Coronary artery (tissue), 2 donors: ENCODE data around the gene CCDC144A.
"Not testable (repeated sequence)": the region's sequence is repeated elsewhere in the genome, so short reads cannot be mapped to it uniquely, and the experiment has no call there.

Experiments used
- DNase-seq: peaks from one replicate; pipeline ENCODE4 v3.0.0-alpha.2; 2017; ENCODE audit warnings: low spot score
- H3K27ac ChIP-seq, 2 donors: fragments of 200-600 bp; sonication (generic); one replicate each; pipeline ENCODE4 v1.5.1; 2016 to 2019
- H3K4me3 ChIP-seq: fragments of 200-600 bp; sonication (generic); 2 replicates; pipeline ENCODE4 v1.5.1; 2016; ENCODE audit warnings: mild to moderate bottlenecking, moderate library complexity
- CTCF ChIP-seq: fragments of 200-600 bp; sonication (generic); IDR thresholded peaks from one replicate; pipeline ENCODE4 v1.5.1; 2019; ENCODE audit warnings: antibody characterized with exemption

CCDC144A gene

GRCh38 chr17:16814439-16814838 lies 124.4 kb downstream of the CCDC144A start:
- Histone ChIP-seq H3K27ac (no peak overlapping the region), H3K4me3 (no peak overlapping the region)
- DNase-seq = no peak
- no peak for TF ChIP-seq CTCF

- no peak for DNase-seq
- no peak for TF ChIP-seq CTCF
- Histone ChIP-seq H3K27ac (no peak overlapping the region), H3K4me3 (no peak overlapping the region)
These were observed 127.2 kb downstream of the CCDC144A start for GRCh38 chr17:16817201-16817600.

- not testable (repeated sequence) for DNase-seq
These were observed 127.9 kb downstream of the CCDC144A start for GRCh38 chr17:16817940-16818339.

GRCh38 chr17:16818340-16818739 lies 128.3 kb downstream of the CCDC144A start:
- DNase-seq = no peak
- Histone ChIP-seq H3K4me3 (no peak overlapping the region), H3K27ac (no peak overlapping the region)
- no peak for TF ChIP-seq CTCF

More at GRCh38 chr17:16817940-16818339, 127.9 kb downstream of the CCDC144A start:
- H3K4me3 ChIP-seq, H3K27ac ChIP-seq: not testable (repeated sequence)

GRCh38 chr17:16818821-16819683 lies 129.0 kb downstream of the CCDC144A start:
- no peak for TF ChIP-seq CTCF
- Histone ChIP-seq H3K4me3 (no peak overlapping the region), H3K27ac (no peak overlapping the region)
- DNase-seq = no peak

DNA sequence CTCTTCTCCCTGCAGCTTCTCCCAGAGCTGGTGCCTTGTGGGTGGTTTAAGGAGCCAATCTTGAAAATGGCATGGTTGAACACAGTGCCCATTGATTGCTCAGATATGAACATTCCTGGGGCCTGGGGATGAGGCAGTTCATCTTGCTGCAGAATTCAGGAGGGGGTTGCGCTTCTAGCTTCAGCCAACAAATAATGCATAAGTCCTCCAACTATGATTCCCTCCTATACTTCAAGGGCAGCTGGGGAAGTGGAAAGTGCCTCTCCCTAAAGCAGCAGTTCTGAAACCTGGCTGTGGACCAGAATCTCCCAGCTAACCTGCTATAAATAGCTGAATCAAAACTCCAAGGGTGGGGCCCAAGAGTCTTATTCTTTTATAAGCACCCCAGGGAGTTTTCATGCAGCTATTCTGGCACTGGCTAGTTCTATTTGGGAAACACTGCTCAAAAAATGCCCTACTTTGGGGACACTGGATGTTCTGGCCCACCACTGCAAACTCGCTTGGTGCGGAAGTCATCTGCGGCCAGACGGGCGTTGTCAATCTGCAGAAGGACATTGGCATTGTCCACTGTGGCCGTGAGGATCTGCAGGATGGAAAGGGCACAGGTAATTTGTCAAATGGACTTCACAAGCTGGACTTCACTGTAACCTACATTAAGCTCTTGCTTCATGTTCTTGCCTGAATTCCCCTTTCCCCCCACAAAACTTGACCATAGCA lies 130.3 kb downstream of the CCDC144A start:
- TF ChIP-seq CTCF = no peak
- no peak for DNase-seq
- no peak overlapping the region for H3K27ac ChIP-seq
- H3K4me3 ChIP-seq = no peak overlapping the region

GRCh38 chr17:16820979-16821543 lies 131.0 kb downstream of the CCDC144A start:
- Histone ChIP-seq H3K27ac (no peak overlapping the region), H3K4me3 (no peak overlapping the region)
- no peak for TF ChIP-seq CTCF
- no peak for DNase-seq

GRCh38 chr17:16822133-16822532 lies 132.1 kb downstream of the CCDC144A start:
- H3K4me3 ChIP-seq, H3K27ac ChIP-seq, DNase-seq: not testable (repeated sequence)

GRCh38 chr17:16823768-16824406 lies 133.8 kb downstream of the CCDC144A start:
- not testable (repeated sequence) for H3K27ac ChIP-seq, DNase-seq, H3K4me3 ChIP-seq
